HG03565 (cell line): Measurements from ENCODE around the gene NUBPL.
"Not testable (repeated sequence)": the region's sequence is repeated elsewhere in the genome, so short reads cannot be mapped to it uniquely, and the experiment has no call there.

Experiments used
- ATAC-seq: cut with Tn5 transposase; IDR thresholded peaks from one replicate; pipeline ENCODE4 v1.9.1; 2021; ENCODE audit warnings: mild to moderate bottlenecking, moderate library complexity; ENCODE audit not compliant: unreplicated experiment

The NUBPL gene

DNA sequence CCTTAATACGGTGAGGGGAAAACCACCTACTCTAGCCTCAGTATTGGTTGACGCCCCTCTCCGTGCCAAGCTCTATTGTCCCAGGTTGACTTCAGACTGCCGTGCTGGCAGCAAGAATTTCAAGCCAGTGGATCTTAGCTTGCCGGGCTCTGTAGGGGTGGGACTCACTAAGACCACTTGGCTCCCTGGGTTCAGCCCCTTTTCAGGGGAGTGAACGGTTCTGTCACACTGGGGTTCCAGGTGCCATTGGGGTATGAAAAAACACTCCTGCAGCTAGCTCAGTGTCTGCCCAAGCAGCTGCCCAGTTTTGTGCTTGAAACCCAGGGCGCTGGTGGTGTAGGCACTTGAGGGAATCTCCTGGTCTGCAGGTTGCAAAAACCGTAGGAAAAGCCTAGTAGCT, 107.1 kb downstream of the NUBPL start:
- ATAC-seq = no peak

DNA sequence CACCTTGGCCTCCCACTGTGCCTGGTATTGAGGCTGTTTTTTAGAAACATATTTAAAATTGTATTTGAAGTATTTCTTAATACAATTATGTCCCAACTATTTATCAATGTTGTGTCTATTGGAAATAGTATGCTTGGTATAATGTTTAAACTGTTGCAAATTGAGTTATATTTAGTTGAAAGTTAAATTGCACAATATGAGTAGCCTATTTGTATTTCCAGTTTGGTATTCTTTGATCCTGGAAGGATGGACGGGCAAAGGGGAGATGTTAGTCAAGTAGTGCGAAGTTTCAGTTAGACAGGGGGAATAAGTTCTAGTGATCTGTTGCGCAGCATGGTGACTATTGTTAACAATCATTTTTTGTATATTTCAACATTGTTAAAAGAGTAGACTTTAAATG, 111.5 kb downstream of the NUBPL start:
- ATAC-seq = no peak

DNA sequence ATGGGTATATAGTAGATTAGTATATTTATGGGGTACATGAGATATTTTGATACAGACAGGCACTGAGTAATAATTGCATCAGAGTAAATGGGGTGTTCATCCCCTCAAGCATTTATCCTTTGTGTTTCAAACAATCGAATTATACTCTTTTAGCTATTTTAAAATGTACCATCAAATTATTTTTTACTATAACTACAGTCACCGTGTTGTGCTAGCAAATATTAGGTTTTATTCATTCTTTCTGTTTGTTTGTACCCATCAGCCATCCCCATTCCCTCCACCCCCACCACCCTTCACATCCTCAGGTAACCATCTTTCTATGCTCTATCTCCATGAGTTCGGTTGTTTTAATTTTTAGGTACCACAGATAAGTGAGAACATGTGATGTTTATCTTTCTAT, 115.8 kb downstream of the NUBPL start:
- no peak for ATAC-seq

DNA sequence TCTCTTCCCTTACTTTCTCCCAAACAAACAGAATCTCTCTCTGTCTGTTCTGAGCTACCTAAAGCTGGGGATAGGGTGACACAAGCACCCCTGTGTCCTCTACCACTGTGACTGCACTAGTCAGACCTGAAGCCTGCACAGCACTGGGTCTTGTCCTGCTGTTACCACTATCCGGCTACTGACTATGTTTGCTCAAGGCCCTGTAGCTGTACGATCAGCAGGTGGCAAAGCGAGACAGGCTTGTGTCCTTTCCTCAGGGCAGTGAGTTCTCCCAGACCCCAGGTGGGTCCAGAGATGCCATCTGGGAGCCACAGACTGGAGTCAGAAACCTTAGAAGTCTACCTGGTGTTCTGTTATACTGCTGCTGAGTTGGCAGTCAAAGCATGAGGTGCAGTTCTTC, 116.4 kb downstream of the NUBPL start:
- ATAC-seq = no peak

DNA sequence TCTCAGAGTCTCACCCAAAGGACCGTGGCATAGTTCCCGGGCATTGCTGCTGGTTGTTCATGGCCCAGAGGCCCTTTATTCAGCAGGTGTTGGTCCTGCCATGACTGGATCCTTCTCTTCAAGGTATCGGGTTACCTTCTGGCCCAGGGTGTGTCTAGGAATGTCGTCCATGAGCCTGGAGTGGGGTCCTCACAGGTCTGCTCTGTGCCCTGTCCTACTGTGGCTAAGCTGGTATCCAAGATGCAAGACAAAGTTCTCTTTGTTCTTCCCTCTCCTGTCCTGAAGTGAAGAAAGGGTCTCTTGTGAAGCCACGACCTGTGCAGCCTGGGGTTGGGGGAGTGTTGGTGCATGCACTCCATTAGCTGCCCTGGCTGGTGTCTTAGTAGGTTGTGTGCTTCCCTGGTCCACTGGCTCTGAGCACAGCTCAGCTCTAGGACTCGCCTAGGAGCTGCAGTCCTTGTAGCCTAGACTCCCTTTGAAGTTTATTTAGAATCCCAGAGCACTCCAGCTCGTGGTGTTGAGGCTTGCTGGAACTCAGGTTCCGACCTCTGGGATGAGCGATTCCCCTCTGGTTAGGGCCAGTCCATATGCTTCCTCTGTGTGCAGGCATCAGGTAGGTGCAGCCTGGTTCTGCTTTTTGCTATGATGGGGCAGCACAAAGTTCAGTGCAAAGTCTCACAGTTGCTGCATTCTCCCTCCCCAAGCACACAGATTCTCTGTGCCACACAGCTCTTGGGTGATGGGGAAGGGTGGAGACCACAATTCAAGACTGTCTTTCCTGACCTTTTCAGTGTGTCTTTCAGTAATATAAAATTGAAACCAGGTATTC, 117.4 kb downstream of the NUBPL start:
- no peak for ATAC-seq

DNA sequence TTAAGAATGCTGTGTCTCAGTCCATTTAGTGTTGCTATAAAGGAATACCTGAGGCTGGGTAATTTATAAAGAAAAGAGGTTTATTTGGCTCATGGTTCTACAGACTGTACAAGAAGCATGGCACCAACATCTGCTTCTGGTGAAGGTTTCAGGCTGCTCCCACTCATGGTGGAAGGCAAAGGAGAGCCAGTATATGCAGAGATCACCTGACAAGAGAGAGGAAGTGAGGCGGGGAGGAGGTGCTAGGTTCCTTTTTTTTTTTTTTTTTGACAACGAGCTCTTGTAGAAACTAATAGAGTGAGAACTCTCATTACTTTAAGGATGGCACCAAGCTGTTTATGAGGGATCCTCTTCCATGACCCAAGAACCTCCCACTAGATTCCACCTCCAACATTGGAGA, 121.6 kb downstream of the NUBPL start:
- no peak for ATAC-seq

DNA sequence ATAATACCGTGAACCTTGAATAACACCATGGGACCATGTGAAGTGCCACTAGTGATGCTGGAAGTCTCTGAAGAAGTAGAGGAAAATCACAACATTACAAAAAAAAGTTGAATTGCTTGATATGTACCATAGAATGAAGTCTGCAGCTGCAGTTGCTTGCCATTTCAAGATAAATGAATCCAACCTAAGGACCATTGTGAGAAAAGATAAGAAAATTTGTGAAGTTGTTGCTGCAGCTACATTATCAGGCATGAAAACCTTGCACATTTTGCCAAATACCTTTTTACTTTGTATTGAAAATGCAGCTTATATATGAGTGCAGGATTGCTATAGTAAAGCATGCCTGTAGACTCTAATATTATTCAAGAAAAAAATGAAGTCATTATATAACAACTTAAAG, 126.5 kb downstream of the NUBPL start:
- no peak for ATAC-seq

DNA sequence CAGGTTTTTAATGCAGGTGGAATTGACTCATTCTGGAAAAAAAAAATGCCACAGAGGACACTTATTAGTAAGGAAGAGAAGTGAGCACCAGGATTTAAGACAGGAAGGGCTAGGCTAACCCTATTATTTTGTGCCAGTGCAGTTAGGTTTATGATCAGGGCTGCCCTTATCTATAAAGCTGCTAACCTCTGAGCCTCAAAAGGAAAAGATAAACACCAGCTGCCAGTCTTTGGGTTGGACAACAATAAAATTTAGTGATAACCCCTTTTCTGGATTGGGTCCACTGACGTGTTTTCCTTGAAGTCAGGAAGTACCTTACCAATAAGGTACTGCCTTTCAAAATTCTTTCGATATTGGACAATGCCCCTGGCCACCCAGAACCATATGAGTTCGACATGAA, 128.9 kb downstream of the NUBPL start:
- no peak for ATAC-seq

DNA sequence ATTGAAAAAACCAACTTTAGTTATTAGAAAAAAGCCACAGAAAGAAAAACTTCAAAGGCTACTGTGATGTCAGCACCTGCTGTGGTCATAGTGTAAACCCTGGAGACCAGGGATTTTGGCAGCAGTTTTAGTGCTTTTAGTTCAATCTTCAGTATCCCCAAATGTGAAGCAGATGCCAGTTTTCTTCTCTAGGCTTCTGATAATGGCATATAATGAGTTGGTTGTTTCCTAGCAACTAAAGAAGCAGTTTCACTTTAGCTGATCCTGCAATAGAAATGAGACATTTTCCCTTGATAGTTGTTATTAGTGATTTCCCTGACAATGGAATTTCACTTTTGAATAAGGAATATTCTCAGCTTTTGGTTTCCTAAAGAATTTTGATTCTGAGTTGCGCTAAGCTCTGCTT, 131.2 kb downstream of the NUBPL start:
- no peak for ATAC-seq

DNA sequence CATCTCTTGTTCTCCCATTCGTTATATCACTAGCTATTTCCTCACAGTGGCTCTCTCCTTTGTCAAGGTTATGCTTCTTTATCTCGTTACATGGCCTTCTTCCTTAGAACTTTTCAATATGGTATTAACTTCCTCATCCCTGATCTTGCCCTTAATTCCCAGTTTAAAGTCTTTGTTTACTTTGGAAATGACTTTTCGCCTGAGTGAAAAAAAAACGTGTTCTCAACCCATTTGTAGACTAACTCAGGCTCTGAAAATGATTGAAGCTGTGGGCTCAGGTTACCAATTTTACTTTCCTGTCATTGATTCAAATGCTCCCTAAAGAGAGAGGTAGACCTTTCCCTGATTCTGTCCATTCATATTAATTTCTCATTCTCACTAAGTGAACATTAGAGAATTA, 135.2 kb downstream of the NUBPL start:
- ATAC-seq = no peak

DNA sequence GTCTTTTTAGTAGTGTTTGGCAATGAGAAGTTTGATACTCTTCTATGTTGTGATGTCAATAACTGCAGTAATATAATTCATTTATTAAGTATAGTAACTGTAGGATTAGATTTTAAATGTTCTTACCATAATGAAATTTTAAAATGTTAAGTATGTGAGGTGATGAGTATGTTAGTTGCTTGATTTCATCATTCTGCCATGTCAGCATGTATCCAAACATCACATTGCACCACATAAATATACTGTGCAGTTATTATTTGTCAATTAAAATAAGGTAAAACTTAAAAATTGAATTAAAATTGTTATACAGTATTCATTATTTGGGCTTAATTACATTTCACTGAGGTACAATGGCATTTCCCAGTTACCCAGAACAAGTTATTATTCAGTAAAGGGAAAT, 138.6 kb downstream of the NUBPL start:
- no peak for ATAC-seq

DNA sequence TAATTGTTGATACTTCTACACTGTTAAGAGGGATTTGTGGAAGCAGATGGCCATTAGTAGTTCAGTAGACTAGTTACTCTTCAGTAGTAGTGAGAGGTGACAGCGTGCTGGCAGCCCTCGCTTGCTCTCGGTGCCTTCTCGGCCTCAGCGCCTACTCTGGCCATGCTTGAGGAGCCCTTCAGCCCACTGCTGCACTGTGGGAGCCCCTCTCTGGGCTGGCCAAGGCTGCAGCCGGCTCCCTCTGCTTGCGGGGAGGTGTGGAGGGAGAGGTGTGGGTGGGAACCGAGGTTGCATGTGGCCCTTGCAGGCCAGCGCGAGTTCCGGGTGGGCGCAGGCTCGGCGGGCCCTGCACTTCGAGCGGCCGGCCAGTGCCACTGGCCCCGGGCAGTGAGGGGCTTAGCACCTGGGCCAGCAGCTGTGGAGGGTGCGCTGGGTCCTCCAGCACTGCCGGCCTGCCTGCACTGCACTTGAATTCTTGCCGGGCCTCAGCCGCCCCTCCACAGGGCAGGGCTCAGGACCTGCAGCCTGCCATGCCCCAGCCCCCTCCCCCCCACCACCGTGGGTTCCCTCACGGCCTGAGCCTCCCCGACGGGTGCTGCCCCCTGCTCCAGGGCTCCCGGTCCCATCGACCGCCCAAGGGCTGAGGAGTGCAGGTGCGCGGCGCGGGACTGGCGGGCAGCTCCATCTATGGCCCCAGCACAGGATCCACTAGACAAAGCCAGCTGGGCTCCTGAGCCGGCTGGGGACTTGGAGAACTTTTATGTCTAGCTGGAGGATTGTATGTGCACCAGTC, 139.3 kb downstream of the NUBPL start:
- no peak for ATAC-seq

DNA sequence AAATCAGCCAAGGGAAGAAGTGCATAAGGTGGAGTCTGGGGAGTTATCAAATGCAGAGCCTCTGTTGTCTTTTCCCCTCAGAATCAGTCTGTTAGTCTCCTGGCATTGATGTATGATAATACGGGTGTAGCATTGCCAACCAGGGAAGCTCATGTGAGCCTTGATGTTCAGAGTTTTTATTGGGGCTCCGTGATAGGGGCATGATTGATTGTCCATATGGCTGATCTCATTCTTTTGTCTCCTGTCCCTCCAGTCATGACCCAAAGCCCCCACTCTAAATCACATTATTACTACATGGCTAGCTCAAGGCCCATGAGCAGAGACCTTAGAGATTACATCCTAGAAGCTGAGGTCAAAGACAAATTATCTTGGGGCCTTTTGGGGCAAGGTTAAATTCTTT, 140.9 kb downstream of the NUBPL start:
- ATAC-seq = no peak

DNA sequence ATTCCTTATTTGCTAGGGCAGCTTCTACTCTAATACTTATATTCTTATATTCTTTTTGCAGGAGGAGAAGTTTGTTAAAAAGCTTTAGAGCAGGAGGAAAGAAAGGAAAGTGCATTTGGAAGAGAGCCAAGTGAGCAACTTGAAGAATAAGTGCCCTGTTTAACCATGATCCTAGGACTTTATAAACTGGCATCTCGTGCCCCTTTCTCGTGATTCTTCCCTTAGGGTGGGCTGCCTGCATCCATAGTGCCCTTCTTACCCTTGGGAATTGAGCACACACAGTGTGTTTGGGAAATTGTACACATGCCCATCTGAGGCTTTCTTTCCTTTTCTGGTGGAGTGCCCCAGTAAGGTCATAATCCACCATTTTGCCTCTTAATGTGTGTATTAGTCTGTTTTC, 141.9 kb downstream of the NUBPL start:
- ATAC-seq = no peak

DNA sequence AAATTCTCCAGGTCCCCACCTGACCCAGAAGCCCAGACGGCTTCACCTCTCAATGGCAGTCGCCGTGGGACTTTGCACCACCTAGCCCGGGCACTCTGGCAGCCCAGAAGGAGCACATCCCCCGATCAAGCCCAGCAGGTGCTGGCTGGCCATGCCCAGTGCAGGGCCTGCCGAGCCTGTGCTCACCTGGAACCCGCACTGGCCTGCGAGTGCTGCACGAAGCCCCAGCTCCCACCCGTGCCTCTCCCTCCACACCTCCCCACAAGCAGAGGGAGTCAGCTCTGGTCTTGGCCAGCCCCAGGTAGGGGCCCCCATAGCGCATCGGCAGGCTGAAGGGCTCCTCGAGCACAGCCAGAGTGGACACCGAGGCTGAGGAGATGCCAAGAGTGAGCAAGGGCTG, 144.5 kb downstream of the NUBPL start:
- no peak for ATAC-seq

DNA sequence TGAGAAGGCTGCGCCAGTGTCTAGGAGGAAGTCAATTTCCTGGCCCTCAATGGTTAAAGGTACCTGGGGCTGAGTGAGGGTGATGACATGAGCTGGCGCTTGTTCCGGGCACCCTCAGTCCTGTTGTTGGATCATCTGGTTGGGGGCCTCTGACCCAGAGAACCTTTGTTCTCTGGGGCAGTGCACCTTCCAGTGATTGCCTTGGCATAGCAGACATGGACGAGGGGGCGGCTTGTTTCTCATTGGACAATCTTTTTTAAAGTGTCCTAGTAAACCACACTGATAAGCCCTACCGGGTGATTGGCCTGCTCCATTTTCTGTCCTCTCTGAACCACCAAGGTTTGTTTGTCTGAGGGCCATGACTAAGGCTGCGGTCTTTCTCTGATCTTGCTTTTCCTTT, 147.5 kb downstream of the NUBPL start:
- ATAC-seq = not testable (repeated sequence)

DNA sequence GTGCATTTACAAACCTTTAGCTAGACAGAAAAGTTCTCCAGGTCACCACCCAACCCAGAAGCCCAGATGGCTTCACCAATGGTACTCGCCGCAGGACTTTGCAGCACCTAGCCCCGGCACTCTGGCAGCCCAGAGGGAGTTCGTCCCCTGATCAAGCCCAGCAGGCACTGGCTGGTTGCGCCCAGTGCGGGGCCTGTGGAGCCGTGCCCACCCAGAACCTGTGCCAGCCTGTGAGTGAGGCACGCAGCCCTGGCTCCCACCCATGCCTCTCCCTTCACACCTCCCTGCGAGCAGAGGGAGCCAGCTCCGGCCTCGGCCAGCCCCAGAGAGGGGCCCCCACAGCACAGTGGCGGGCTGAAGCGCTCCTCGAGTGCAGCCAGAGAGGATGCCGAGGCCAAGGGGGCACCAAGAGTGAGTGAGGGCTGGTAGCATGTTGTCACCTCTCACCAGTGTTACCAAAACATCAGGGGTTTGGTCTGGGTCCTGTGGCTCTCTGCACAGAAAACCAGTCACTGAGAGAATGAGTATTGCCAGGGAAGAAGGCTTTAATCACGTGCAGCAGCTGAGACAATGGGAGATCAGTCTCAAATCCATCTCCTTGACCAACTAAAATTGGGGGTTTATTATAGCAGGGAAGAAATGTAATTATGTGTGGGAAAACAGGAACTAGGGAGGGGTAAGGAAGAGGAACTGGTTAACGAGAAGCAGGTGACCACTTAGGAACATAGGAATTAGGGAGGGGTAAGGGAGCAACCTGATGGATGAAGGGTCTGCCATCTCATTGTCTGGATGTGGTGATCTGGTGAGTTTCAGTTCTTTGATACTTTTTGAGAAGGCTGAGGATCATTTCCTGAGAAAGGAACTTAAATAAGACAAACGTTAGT, 151.3 kb downstream of the NUBPL start:
- no peak for ATAC-seq

DNA sequence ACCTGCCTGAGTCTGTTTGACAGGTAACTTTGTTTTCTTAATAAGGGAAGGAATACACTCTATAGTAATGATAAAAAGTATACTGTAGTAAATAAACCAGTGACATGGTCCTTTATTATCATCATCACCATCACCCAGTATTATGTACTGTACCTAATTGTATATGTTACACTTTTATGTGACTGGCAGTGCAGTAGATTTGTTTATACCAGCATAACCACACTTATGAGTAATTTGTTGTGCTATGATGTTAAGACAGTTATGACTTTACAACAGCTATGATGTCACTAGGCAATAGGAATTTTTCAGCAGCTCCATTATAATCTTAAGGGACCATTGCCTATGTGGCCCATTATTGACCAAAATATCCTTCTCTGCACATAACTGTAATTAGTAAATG, 155.0 kb downstream of the NUBPL start:
- ATAC-seq = no peak

DNA sequence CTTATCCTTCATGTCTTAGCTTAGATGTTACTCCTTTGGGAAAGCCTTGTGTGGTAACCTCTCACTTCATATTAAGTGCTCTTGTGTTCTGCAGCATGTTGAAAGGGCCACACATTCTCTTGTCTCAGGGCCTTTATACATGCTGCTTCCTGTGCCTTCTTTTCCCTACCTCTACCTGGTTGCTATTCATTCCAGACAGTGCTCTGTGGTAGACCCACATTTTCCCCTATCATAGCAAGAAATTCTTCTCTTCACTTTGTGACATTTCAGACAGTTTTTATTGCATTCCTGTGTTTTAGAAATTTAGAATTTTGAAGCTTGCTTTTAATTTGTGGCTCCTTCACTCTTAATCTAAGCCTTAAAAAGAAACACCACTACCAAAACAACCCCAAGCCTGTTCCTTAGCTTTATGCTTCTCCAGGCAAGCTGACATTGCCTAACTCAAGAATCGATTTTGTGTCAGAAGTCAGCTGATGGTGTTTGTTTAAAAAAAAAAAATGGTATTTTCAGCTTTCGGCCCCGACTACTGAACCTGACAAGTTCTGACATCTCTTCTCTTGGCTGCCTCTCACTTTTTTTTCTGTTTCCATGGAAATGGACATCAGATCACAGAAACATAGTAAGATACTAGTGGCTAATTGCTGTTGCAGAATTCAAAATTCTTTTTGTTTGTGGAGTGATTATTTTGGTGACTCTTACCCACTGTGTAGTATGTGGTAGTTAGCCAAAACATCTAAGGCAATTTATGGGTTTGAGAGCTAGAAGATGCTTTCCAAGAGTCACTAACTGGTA, 156.3 kb downstream of the NUBPL start:
- no peak for ATAC-seq

DNA sequence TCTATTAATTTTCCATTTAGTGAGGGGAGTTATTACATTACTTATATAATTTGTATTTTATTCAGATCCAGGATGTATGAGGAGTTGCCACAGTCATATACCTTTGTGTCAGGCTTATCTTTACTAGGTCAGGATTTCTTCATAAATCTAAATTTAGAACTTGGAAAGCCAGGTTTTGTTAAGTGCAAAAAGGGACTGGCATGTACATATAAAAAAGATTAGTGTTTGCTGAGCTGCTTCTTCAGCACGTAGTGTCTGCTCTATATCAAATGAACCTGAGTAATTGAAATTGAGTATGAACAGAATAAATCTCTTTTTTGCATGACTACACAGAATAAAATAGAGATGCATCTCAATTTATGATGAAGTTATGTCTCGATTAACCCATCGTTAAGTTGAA, 157.4 kb downstream of the NUBPL start:
- no peak for ATAC-seq

DNA sequence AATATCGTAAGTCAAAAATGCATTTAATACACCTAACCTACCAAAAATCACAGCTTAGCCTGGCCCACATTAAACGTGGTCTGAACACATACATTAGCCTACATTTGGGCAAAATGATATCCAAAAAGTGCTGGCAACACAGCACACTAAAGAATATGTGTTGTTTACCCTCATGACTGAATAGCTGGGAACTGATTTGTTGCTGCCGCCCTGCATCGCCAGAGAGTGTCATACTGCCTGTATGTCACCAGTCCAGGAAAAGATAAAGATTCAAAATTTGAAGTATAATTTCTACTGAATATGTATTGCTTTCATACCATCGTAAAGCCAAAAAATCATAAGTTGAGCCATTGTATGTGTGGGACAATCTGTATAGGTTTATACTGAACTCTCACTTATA, 157.8 kb downstream of the NUBPL start:
- ATAC-seq = no peak
